Measurements from ENCODE around the gene LAMB3.
"Not testable (repeated sequence)": the region's sequence is repeated elsewhere in the genome, so short reads cannot be mapped to it uniquely, and the experiment has no call there.

LAMB3 gene

GRCh38 chr1:209652121-209652735 lies at the start of gene LAMB3:
Gene LAMB3, minus strand, starts transcription at chr1:209652425. Its CDS starts 1,481 bp downstream, at chr1:209650944.
- TF ChIP-seq CTCF (IDR thresholded peaks at IDR 0.05; ENCODE audit: control extremely low read depth, extremely low read depth, low read depth, missing control alignments), result no peak
- ChIA-PET CTCF (interaction anchor here (0.8 to 6.2 kb wide), 12 partner anchors 10 to 96 kb away, joined by 3 to 26 read pairs (median 5); no protein-coding TSS in a partner anchor), POLR2A (no interaction called here)
- DNase-seq (ENCODE audit: extremely low spot score), result no peak

GRCh38 chr1:209700686-209701085 lies 48.5 kb upstream of the LAMB3 start:
- CTCF ChIA-PET, result interaction anchor here (0.9 to 2.0 kb wide), 3 partner anchors 11 to 131 kb away, joined by 3 to 6 read pairs (median 6); no protein-coding TSS in a partner anchor

GRCh38 chr1:209697126-209697525 lies 44.9 kb upstream of the LAMB3 start:
- POLR2A ChIA-PET, result no interaction called here
- TF ChIP-seq CTCF (IDR thresholded peaks at IDR 0.05; ENCODE audit: control extremely low read depth, extremely low read depth, low read depth, missing control alignments), result no peak
- CTCF ChIA-PET, result interaction anchor here (0.6 to 1.8 kb wide), 6 partner anchors 10 to 137 kb away, joined by 3 to 6 read pairs (median 4); no protein-coding TSS in a partner anchor
- DNase-seq (ENCODE audit: extremely low spot score), result no peak

More at GRCh38 chr1:209700686-209701085, 48.5 kb upstream of the LAMB3 start:
- POLR2A ChIA-PET; DNase-seq (ENCODE audit: extremely low spot score): not testable (repeated sequence)

- POLR2A ChIA-PET, result no interaction called here
- CTCF ChIA-PET, result interaction anchor here (0.6 to 1.8 kb wide), 7 partner anchors 10 to 136 kb away, joined by 3 to 6 read pairs (median 4); no protein-coding TSS in a partner anchor
- no peak for DNase-seq (ENCODE audit: extremely low spot score)
- no peak for TF ChIP-seq CTCF (IDR thresholded peaks at IDR 0.05; ENCODE audit: control extremely low read depth, extremely low read depth, low read depth, missing control alignments)
These were observed 44.4 kb upstream of the LAMB3 start for GRCh38 chr1:209696673-209697072.

GRCh38 chr1:209692745-209693504 lies 40.7 kb upstream of the LAMB3 start:
- ChIA-PET POLR2A (no interaction called here), CTCF (interaction anchor here (0.6 to 5.9 kb wide), 32 partner anchors 11 to 133 kb away, joined by 3 to 48 read pairs (median 6); partner anchors contain the start of genes CAMK1G, G0S2, HSD11B1 and LAMB3)
- DNase-seq (ENCODE audit: extremely low spot score), result peak; percentile 65

GRCh38 chr1:209692296-209692695 lies 40.1 kb upstream of the LAMB3 start:
- DNase-seq (ENCODE audit: extremely low spot score), result no peak
- CTCF ChIA-PET, result interaction anchor here (1.1 to 5.9 kb wide), 28 partner anchors 10 to 125 kb away, joined by 3 to 48 read pairs (median 6); partner anchors contain the start of genes CAMK1G, G0S2, HSD11B1 and LAMB3
- POLR2A ChIA-PET, result no interaction called here
- no peak for TF ChIP-seq CTCF (IDR thresholded peaks at IDR 0.05; ENCODE audit: control extremely low read depth, extremely low read depth, low read depth, missing control alignments)

More at GRCh38 chr1:209692745-209693504, 40.7 kb upstream of the LAMB3 start:
- peak; percentile 65 for TF ChIP-seq CTCF (IDR thresholded peaks at IDR 0.05; ENCODE audit: control extremely low read depth, extremely low read depth, low read depth, missing control alignments)
